Keratinocyte (primary cell): Measurements from ENCODE around the gene NSDHL. TPM values are rescaled to one million over a fixed set of nuclear protein-coding genes. Genes with fewer than 3 reads are reported as not detected.

Experiments used
- DNase-seq: peaks from one replicate; pipeline ENCODE4 v3.0.0-alpha.2; 2011; ENCODE audit warnings: low read depth, missing footprints, low spot score
- FAIRE-seq: peaks from 2 replicates; lab custom pipeline; 2011; peaks lifted over from hg19 to GRCh38; lab: Jason Lieb, UNC
- H2AFZ ChIP-seq: 2 replicates; pipeline ENCODE4 v1.6.0; 2012; ENCODE audit warnings: low read length, control low read depth, inconsistent platforms; ENCODE audit not compliant: control insufficient read depth
- H3K27ac ChIP-seq: 2 replicates; pipeline ENCODE4 v1.5.1; 2011; ENCODE audit warnings: low read length; ENCODE audit not compliant: control insufficient read depth, insufficient read depth
- H3K27me3 ChIP-seq: 3 replicates; pipeline ENCODE4 v1.6.0; 2011; ENCODE audit warnings: low read length; ENCODE audit not compliant: control insufficient read depth, insufficient read depth; ENCODE audit errors: extremely low read depth
- H3K36me3 ChIP-seq, 2 experiments: 2 replicates in 1 of 2; 3 replicates in 1 of 2; pipeline ENCODE4 v1.5.1; 2011; ENCODE audit warnings: low read length in 2 of 2, mild to moderate bottlenecking in 1 of 2; ENCODE audit not compliant: control insufficient read depth in 2 of 2, insufficient read depth in 2 of 2; ENCODE audit errors: extremely low read depth in 1 of 2
- H3K4me1 ChIP-seq: 3 replicates; pipeline ENCODE4 v1.5.1; 2011; ENCODE audit warnings: low read length; ENCODE audit not compliant: control insufficient read depth, insufficient read depth; ENCODE audit errors: extremely low read depth
- H3K4me2 ChIP-seq: 3 replicates; pipeline ENCODE4 v1.6.0; 2011; ENCODE audit warnings: low read depth, low read length; ENCODE audit not compliant: control insufficient read depth, insufficient read depth; ENCODE audit errors: extremely low read depth
- H3K4me3 ChIP-seq, 3 experiments: fragments of 200-600 bp in 1 of 3; sonication (generic) in 1 of 3; 2 replicates in 2 of 3; 3 replicates in 1 of 3; pipeline ENCODE4 v1.5.1; 2011 to 2016; ENCODE audit warnings: low read length in 3 of 3, mild to moderate bottlenecking in 3 of 3, control low read depth in 2 of 3, inconsistent platforms in 1 of 3, low read depth in 1 of 3, mixed read lengths in 1 of 3, mixed run types in 1 of 3, moderate library complexity in 1 of 3; ENCODE audit not compliant: control insufficient read depth in 2 of 3, insufficient read depth in 2 of 3; ENCODE audit errors: extremely low read depth in 1 of 3
- H3K79me2 ChIP-seq: 2 replicates; pipeline ENCODE4 v1.6.0; 2012; ENCODE audit warnings: low read length; ENCODE audit not compliant: control insufficient read depth, insufficient read depth
- H3K9ac ChIP-seq: 3 replicates; pipeline ENCODE4 v1.6.0; 2011; ENCODE audit warnings: low read length; ENCODE audit not compliant: control insufficient read depth, insufficient read depth; ENCODE audit errors: extremely low read depth
- H3K9me1 ChIP-seq: 3 replicates; pipeline ENCODE4 v1.6.0; 2011; ENCODE audit warnings: low read length; ENCODE audit not compliant: control insufficient read depth, insufficient read depth; ENCODE audit errors: extremely low read depth
- H3K9me3 ChIP-seq: 2 replicates; pipeline ENCODE4 v1.5.1; 2012; ENCODE audit warnings: low read depth, low read length; ENCODE audit not compliant: control insufficient read depth
- H4K20me1 ChIP-seq: 3 replicates; pipeline ENCODE4 v1.6.0; 2011; ENCODE audit warnings: low read length; ENCODE audit not compliant: control insufficient read depth, insufficient read depth; ENCODE audit errors: extremely low read depth
- CTCF ChIP-seq, 3 experiments: IDR thresholded peaks in 1 of 3; conservative IDR thresholded peaks in 1 of 3; optimal IDR thresholded peaks in 1 of 3; 2 replicates in 2 of 3; 3 replicates in 1 of 3; pipeline versions ENCODE3 to v1.5.1; 2011; ENCODE audit warnings: low read length in 3 of 3, mild to moderate bottlenecking in 3 of 3, moderate library complexity in 2 of 3, control low read depth in 1 of 3, inconsistent platforms in 1 of 3; ENCODE audit not compliant: insufficient read depth in 2 of 3; ENCODE audit errors: extremely low read depth in 1 of 3
- EZH2 ChIP-seq: IDR thresholded peaks from one replicate; pipeline ENCODE4 v1.6.1; 2012; ENCODE audit warnings: inconsistent platforms, mild to moderate bottlenecking, low read length, moderate library complexity
- dilution Hi-C: fragments of 300-500 bp; cut with MboI; formaldehyde crosslinking; loops from one replicate; pipeline ENCODE4 v1.7.0; 2020; ENCODE audit warnings: low sequenced_read_pairs; ENCODE audit not compliant: extremely low pct_ligation_motif_present
- polyA plus RNA-seq, 5 experiments: library from polyadenylated mRNA; depleted of rRNA in 3 of 5; stranded (reverse) in 3 of 5; stranded (forward) in 1 of 5; unstranded in 1 of 5; fragments of >200 nt; gene quantifications; 1 replicate in 1 of 5; 2 replicates in 3 of 5; 3 replicates in 1 of 5; pipeline versions ENCODE4 v1.2.1 to v1.2.3, GENCODE V29; 2011 to 2012; ENCODE audit warnings: missing spikeins in 2 of 5, low read depth in 1 of 5, low replicate concordance in 1 of 5

The NSDHL gene
- polyA plus RNA-seq, 1 donor (not counting 4 experiments of a cell fraction or from before 2014, with no cell fraction given), result 79.0 TPM

- H3K4me1 ChIP-seq, result no peaks in the 10 kb centered on the region
- no peaks in the 10 kb centered on the region for H4K20me1 ChIP-seq
- dilution Hi-C loops, result no loop called here
Measured at GRCh38 chrX:152818356-152818755, 12.5 kb upstream of the NSDHL start.

GRCh38 chrX:152819266-152819665 is 11.6 kb upstream of the NSDHL start:
- FAIRE-seq (no peak), DNase-seq (no peak)
- Histone ChIP-seq H3K4me1 (no peaks in the 10 kb centered on the region), H3K9me3 (no peaks in the 10 kb centered on the region), H3K9me1 (no peaks in the 10 kb centered on the region), H3K27me3 (no peaks in the 10 kb centered on the region), H3K79me2 (no peaks in the 10 kb centered on the region), H2AFZ (no peak overlapping the region), H3K36me3 (no peaks in the 10 kb centered on the region), H3K4me2 (no peak overlapping the region), H3K27ac (no peak overlapping the region), H3K4me3 (no peak overlapping the region), H3K9ac (no peak overlapping the region), H4K20me1 (no peaks in the 10 kb centered on the region)
- TF ChIP-seq CTCF (optimal IDR thresholded peaks at IDR 0.05 in 1 of 3, IDR thresholded peaks at IDR 0.05 in 1 of 3, conservative IDR thresholded peaks at IDR 0.05 in 1 of 3; ENCODE audit: extremely low read depth in 1 of 3, insufficient read depth in 2 of 3, low read length in 3 of 3) (no peak), EZH2 (no peak)
- dilution Hi-C loops, result no loop called here

More at GRCh38 chrX:152818356-152818755, 12.5 kb upstream of the NSDHL start:
- DNase-seq (no peak), FAIRE-seq (no peak)
- Histone ChIP-seq H3K79me2 (no peaks in the 10 kb centered on the region), H3K36me3 (no peaks in the 10 kb centered on the region), H3K9ac (no peak overlapping the region), H3K9me3 (no peaks in the 10 kb centered on the region), H2AFZ (no peak overlapping the region), H3K9me1 (no peaks in the 10 kb centered on the region), H3K27ac (no peak overlapping the region), H3K27me3 (no peaks in the 10 kb centered on the region), H3K4me2 (no peak overlapping the region), H3K4me3 (no peak overlapping the region)
- TF ChIP-seq CTCF (optimal IDR thresholded peaks at IDR 0.05 in 1 of 3, IDR thresholded peaks at IDR 0.05 in 1 of 3, conservative IDR thresholded peaks at IDR 0.05 in 1 of 3; ENCODE audit: extremely low read depth in 1 of 3, insufficient read depth in 2 of 3, low read length in 3 of 3) (no peak), EZH2 (no peak)
